Astrocyte (in vitro differentiated cells and primary cell): ENCODE measurements around the gene ZBTB7C. TPM values are rescaled to one million over a fixed set of nuclear protein-coding genes. Genes with fewer than 3 reads are reported as not detected.

Experiments
- DNase-seq: peaks from one replicate; pipeline ENCODE4 v3.0.0-alpha.2; 2010; ENCODE audit warnings: low read depth
- FAIRE-seq: peaks from 2 replicates; lab custom pipeline; 2011; peaks lifted over from hg19 to GRCh38; lab: Jason Lieb, UNC
- H2AFZ ChIP-seq: 2 replicates; pipeline ENCODE4 v1.6.0; 2012; ENCODE audit warnings: low read depth, low read length, inconsistent platforms
- H3K27ac ChIP-seq: 2 replicates; pipeline ENCODE4 v1.5.1; 2011; ENCODE audit warnings: low read depth, low read length, inconsistent platforms
- H3K27me3 ChIP-seq: 2 replicates; pipeline ENCODE4 v1.6.0; 2011; ENCODE audit warnings: low read length, inconsistent platforms; ENCODE audit not compliant: insufficient read depth
- H3K36me3 ChIP-seq: 2 replicates; pipeline ENCODE4 v1.5.1; 2011; ENCODE audit warnings: low read length, inconsistent platforms; ENCODE audit not compliant: insufficient read depth
- H3K4me1 ChIP-seq: 2 replicates; pipeline ENCODE4 v1.5.1; 2011; ENCODE audit warnings: low read length, inconsistent platforms; ENCODE audit not compliant: insufficient read depth
- H3K4me2 ChIP-seq: 2 replicates; pipeline ENCODE4 v1.6.0; 2012; ENCODE audit warnings: low read length, inconsistent platforms
- H3K4me3 ChIP-seq: 2 replicates; pipeline ENCODE4 v1.5.1; 2011; ENCODE audit warnings: low read depth, mild to moderate bottlenecking, low read length, inconsistent platforms; ENCODE audit not compliant: insufficient read depth
- H3K79me2 ChIP-seq: 2 replicates; pipeline ENCODE4 v1.6.0; 2012; ENCODE audit warnings: mild to moderate bottlenecking, low read length, inconsistent platforms; ENCODE audit not compliant: insufficient read depth
- H3K9ac ChIP-seq: 2 replicates; pipeline ENCODE4 v1.6.0; 2012; ENCODE audit warnings: mild to moderate bottlenecking, low read length, inconsistent platforms
- H3K9me3 ChIP-seq: 2 replicates; pipeline ENCODE4 v1.5.1; 2012; ENCODE audit warnings: low read depth, mild to moderate bottlenecking, low read length, inconsistent platforms; ENCODE audit not compliant: insufficient read depth
- H4K20me1 ChIP-seq: 2 replicates; pipeline ENCODE4 v1.6.0; 2012; ENCODE audit warnings: low read length, inconsistent platforms; ENCODE audit not compliant: insufficient read depth
- H3K27ac Mint-ChIP-seq: one replicate; pipeline ENCODE4 v1.8.0; 2021; ENCODE audit warnings: mild to moderate bottlenecking, mixed read lengths; ENCODE audit not compliant: unreplicated experiment
- H3K27me3 Mint-ChIP-seq: one replicate; pipeline ENCODE4 v1.8.0; 2021; ENCODE audit warnings: low read depth, mixed read lengths; ENCODE audit not compliant: unreplicated experiment
- H3K36me3 Mint-ChIP-seq: one replicate; pipeline ENCODE4 v1.8.0; 2021; ENCODE audit warnings: low read depth, mixed read lengths; ENCODE audit not compliant: unreplicated experiment
- H3K4me1 Mint-ChIP-seq: one replicate; pipeline ENCODE4 v1.8.0; 2021; ENCODE audit warnings: low read depth, mixed read lengths; ENCODE audit not compliant: unreplicated experiment
- H3K4me3 Mint-ChIP-seq: one replicate; pipeline ENCODE4 v1.8.0; 2021; ENCODE audit warnings: mild to moderate bottlenecking, moderate library complexity, mixed read lengths; ENCODE audit not compliant: unreplicated experiment
- H3K9me3 Mint-ChIP-seq: one replicate; pipeline ENCODE4 v1.8.0; 2021; ENCODE audit warnings: mild to moderate bottlenecking, mixed read lengths; ENCODE audit not compliant: unreplicated experiment
- CTCF ChIP-seq: IDR thresholded peaks from 2 replicates; pipeline ENCODE4 v1.5.1; 2011; ENCODE audit warnings: low read depth, mild to moderate bottlenecking, inconsistent platforms, low read length, moderate library complexity; ENCODE audit not compliant: insufficient read depth
- EZH2 ChIP-seq: IDR thresholded peaks from 2 replicates; pipeline ENCODE4 v1.6.1; 2012; ENCODE audit warnings: mild to moderate bottlenecking, low read length, inconsistent platforms; ENCODE audit not compliant: insufficient read depth
- total RNA-seq: library from RNA; stranded (reverse); gene quantifications from 2 replicates; pipeline ENCODE4 v1.2.1, GENCODE V29; 2021

Gene ZBTB7C
- total RNA-seq, 1 donor from 2014 or later = 1.0 TPM

- no peaks in the 10 kb centered on the region for H3K4me1 ChIP-seq
- no peak overlapping the region for H3K9ac ChIP-seq
- H3K9me3 Mint-ChIP-seq = no peaks in the 10 kb centered on the region
- no peaks in the 10 kb centered on the region for H3K9me3 ChIP-seq
- H3K36me3 Mint-ChIP-seq = no peaks in the 10 kb centered on the region
- H4K20me1 ChIP-seq = no peaks in the 10 kb centered on the region
- no peaks in the 10 kb centered on the region for H3K36me3 ChIP-seq
- TF ChIP-seq EZH2 (no peak), CTCF (no peak)
- H3K4me2 ChIP-seq = no peak overlapping the region
- no peak overlapping the region for H3K4me3 Mint-ChIP-seq
- DNase-seq (no peak), FAIRE-seq (no peak)
- peak overlapping the region; percentile 70 for H3K27ac Mint-ChIP-seq
- H3K27me3 Mint-ChIP-seq = peaks cover 8% of the 10 kb centered on the region
- H2AFZ ChIP-seq = no peak overlapping the region
- no peak overlapping the region for H3K4me3 ChIP-seq
- no peaks in the 10 kb centered on the region for H3K4me1 Mint-ChIP-seq
- no peaks in the 10 kb centered on the region for H3K79me2 ChIP-seq
- H3K27ac ChIP-seq = no peak overlapping the region
- peaks cover 2% of the 10 kb centered on the region for H3K27me3 ChIP-seq
Measured at GRCh38 chr18:47978141-47978540, 431.0 kb downstream of the ZBTB7C start.

Other genes with a start within 250 kb of the ZBTB7C start
- 93.6 and 101 TPM in 2 replicates for gene CTIF, start 129.6 kb upstream of the ZBTB7C start, total RNA-seq